NB4 (cell line): ENCODE results near the gene SEMA3B.

Experiments
- DNase-seq: peaks from one replicate; pipeline ENCODE4 v3.0.0; 2010; ENCODE audit warnings: low read depth
- H3K4me3 ChIP-seq: one replicate; pipeline ENCODE4 v1.5.1; 2011; ENCODE audit warnings: mild to moderate bottlenecking, low read depth, low read length, moderate library complexity
- MYC ChIP-seq: IDR thresholded peaks from 2 replicates; pipeline ENCODE4 v1.6.1; 2011; ENCODE audit warnings: low read depth, low read length
- POLR2A ChIP-seq: IDR thresholded peaks from 2 replicates; pipeline ENCODE4 v1.6.1; 2011; ENCODE audit warnings: mild to moderate bottlenecking; ENCODE audit not compliant: insufficient read length; ENCODE audit errors: extremely low read depth
- TF ChIP-seq, protein P1 (sequence below): IDR thresholded peaks from 2 replicates; pipeline ENCODE4 v1.6.1; 2011; ENCODE audit warnings: low read depth, low read length
- TF ChIP-seq, protein P2 (sequence below): IDR thresholded peaks from one replicate; pipeline ENCODE4 v1.5.1; 2012; ENCODE audit warnings: low read depth, low read length

Gene SEMA3B

DNA sequence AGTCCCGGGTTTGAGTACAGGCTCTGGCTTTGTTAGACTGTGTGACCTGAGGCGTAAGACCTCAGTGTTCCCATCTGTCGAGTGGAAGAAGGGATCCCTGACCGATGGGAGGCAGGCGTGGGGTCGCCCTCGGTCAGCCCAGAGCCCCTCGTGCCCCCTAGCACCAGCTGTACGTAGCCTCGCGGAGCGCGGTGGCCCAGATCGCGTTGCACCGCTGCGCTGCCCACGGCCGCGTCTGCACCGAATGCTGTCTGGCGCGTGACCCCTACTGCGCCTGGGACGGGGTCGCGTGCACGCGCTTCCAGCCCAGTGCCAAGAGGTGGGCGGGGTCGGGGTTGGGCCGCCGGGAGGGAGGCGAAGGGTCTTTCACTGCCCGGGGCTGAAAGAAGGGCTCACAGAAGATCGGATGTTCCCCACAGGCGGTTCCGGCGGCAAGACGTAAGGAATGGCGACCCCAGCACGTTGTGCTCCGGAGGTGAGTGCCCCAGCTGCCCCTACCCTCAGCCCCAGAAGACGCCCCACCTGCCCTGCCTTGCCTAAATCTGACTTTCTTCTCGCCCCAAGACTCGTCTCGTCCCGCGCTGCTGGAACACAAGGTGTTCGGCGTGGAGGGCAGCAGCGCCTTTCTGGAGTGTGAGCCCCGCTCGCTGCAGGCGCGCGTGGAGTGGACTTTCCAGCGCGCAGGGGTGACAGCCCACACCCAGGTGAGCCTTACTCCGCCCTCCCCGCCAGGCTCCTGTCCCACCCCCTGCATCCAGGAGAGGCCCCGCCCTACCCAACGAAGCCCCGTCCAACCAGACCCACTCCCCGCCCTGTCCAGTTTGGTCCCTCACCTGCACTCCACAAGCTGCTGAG lies 6.4 kb downstream of the SEMA3B start:
- TF ChIP-seq MYC (no peak), POLR2A (no peak)
- TF ChIP-seq, protein P1, sequence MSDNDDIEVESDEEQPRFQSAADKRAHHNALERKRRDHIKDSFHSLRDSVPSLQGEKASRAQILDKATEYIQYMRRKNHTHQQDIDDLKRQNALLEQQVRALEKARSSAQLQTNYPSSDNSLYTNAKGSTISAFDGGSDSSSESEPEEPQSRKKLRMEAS: no peak
- TF ChIP-seq, protein P2, sequence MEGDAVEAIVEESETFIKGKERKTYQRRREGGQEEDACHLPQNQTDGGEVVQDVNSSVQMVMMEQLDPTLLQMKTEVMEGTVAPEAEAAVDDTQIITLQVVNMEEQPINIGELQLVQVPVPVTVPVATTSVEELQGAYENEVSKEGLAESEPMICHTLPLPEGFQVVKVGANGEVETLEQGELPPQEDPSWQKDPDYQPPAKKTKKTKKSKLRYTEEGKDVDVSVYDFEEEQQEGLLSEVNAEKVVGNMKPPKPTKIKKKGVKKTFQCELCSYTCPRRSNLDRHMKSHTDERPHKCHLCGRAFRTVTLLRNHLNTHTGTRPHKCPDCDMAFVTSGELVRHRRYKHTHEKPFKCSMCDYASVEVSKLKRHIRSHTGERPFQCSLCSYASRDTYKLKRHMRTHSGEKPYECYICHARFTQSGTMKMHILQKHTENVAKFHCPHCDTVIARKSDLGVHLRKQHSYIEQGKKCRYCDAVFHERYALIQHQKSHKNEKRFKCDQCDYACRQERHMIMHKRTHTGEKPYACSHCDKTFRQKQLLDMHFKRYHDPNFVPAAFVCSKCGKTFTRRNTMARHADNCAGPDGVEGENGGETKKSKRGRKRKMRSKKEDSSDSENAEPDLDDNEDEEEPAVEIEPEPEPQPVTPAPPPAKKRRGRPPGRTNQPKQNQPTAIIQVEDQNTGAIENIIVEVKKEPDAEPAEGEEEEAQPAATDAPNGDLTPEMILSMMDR: no peak
- DNase-seq: no peak
- H3K4me3 ChIP-seq: no peak overlapping the region

DNA sequence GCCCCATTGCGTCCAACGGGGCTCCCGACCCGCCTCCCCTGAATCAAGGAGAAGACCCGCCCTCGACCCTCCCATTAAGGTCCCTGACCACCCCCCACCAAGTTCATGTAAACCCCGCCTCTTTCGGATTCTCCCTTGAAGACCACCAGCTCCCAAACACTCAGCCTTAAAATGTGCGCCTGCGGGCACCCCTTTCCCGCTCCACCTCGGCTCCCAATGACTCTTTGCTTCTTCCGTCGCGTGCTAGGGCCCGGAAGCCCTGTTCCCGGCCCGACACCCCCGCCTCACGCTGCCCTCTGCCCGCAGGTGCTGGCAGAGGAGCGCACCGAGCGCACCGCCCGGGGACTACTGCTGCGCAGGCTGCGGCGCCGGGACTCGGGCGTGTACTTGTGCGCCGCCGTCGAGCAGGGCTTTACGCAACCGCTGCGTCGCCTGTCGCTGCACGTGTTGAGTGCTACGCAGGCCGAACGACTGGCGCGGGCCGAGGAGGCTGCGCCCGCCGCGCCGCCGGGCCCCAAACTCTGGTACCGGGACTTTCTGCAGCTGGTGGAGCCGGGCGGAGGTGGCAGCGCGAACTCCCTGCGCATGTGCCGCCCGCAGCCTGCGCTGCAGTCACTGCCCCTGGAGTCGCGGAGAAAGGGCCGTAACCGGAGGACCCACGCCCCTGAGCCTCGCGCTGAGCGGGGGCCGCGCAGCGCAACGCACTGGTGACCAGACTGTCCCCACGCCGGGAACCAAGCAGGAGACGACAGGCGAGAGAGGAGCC lies 7.2 kb downstream of the SEMA3B start:
- H3K4me3 ChIP-seq: no peak overlapping the region
- DNase-seq: no peak
- TF ChIP-seq POLR2A: no peak
- TF ChIP-seq, protein P1: no peak
- TF ChIP-seq MYC: no peak
- TF ChIP-seq, protein P2: no peak

DNA sequence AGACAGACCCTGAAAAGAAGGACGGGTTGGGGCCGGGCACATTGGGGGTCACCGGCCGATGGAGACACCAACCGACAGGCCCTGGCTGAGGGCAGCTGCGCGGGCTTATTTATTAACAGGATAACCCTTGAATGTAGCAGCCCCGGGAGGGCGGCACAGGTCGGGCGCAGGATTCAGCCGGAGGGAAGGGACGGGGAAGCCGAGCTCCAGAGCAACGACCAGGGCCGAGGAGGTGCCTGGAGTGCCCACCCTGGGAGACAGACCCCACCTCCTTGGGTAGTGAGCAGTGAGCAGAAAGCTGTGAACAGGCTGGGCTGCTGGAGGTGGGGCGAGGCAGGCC lies 7.8 kb downstream of the SEMA3B start:
- H3K4me3 ChIP-seq: no peak overlapping the region
- DNase-seq: no peak
- no peak for TF ChIP-seq POLR2A
- no peak for TF ChIP-seq MYC
- TF ChIP-seq, protein P1: no peak
- TF ChIP-seq, protein P2: no peak

DNA sequence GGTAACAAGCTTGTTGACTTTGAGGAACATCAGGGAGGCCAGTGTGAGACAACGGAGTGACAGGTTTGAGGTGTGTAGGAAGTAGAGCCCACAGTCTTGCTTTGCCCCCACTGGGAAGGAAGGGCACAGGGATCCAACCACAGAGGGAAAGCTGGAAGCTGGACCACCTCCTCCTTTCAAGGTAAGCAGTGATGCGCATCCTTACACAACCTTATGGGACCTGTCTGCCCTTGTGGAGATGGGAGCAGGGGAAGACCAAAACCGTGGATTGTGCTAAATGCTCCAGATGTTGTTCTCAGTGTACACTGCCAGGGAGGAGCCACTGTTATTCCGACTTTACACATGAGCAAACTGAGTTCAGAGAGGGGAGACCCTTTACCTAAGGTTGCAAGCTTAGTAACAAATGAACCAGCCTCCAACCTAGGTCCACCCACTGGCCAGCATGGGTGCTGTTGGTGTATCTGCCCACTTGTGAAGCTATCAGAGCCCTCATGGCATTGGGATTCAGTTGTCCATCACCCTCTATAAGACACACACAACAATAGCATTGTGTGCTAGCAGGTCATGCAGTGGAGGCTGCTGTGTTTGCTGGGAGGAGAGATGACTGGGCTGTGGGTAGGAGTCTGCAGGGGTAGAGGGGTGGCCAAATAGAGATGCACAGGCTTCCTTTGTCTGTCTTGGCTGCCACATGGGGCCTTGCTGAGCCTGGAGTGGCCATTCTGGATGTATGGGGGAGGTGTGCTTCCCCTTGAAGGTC lies 9.4 kb downstream of the SEMA3B start:
- no peak overlapping the region for H3K4me3 ChIP-seq
- TF ChIP-seq MYC (no peak), POLR2A (no peak)
- TF ChIP-seq, protein P1: no peak
- TF ChIP-seq, protein P2: no peak
- no peak for DNase-seq

DNA sequence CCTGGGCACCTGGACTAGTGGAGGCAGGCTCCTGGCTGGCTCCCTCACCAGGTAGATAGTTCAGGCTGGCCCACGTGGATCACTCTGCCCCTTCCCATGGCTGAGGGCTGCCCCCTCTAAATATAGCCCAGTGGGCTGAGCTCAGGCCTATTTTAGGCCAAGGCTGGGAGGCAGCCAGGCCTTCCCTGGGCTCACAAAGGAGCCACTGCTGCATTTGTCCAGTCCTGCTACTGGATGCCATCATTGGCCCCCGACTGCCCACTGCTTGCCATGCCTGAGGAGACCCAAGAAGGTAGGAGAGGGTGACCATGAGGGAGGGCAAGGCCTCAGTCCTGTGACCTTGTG lies 9.9 kb downstream of the SEMA3B start, which contains the start of gene LSMEM2:
Gene LSMEM2, plus strand, starts transcription at position 208 of the 345 bp plus-strand sequence. Its CDS starts 27 bp downstream, at position 235.
- TF ChIP-seq, protein P2: no peak
- no peak for TF ChIP-seq MYC
- no peak for TF ChIP-seq POLR2A
- TF ChIP-seq, protein P1: no peak
- no peak for DNase-seq
- no peak within 1 kb of the TSS for H3K4me3 ChIP-seq
